T1000 (cell line): ENCODE results near the gene THSD4.

Experiments used
- DNase-seq: peaks from one replicate; lab custom pipeline; 2025; ENCODE audit warnings: mixed read lengths; lab: John Stamatoyannopoulos, UW

Gene THSD4

DNA sequence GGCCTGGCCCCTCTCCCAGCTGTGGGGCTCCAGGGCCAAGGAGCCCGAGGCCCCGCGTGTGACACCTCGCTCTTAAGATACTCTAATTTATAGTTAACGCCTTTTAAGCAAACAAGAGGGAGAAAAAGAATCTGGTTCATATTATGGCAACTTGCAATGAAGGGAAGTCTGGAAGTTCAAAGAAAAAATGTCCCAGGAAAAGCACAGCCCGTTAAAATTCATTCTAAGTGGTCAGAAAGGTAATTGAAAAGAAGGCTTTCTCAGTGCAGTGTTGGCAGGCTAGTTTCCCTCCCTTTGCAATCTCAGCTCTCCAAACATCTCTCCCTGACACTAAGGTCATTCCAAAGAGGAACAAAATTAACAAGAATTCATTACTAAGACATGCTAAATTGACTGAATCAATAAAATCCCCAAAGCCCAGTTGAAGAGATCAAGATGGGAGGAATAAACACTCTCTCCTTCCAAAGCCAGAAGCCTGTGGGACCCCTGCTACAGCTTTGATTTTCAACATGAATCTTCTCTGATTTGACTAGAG, 339.3 kb downstream of the THSD4 start:
- no peak for DNase-seq

DNA sequence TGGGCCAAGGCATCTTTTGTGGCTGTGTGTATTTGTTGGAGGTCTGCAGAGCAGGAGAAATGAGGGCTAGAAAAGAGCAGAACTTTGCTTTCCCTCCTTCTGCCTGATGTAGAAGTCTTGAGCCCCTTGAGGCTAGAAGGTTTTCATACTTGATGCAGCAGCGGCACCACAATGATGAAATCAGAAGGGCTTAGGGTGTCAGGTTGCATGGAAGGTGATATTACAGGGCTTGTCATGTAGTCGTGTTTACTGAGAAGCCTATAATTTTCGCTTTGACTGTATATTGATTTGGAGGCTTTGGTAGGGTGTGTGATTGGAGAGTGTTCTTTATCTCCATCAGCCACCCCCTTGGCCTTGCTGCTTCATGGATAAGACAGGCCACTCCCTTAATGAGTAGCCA, 339.8 kb downstream of the THSD4 start:
- DNase-seq = no peak

DNA sequence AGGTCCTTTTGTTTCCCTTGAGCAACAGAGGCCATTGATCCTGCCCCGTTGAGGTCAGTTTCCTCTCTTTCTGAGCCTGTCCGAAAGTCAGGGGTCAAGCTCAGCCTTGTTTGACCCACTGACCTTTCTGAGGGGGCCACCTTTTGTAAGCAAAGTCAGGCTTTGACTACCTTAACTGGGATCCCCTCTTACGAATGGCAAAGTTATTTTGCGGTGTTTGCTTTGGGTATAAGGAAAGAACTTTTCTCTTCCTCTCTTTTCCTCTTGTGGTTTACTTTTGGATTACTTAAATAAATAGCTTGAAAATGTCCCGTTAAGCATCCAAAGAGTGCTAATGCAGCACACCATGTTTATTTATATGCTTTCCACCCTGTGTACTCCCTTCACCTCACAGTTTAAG, 340.6 kb downstream of the THSD4 start:
- DNase-seq = no peak

DNA sequence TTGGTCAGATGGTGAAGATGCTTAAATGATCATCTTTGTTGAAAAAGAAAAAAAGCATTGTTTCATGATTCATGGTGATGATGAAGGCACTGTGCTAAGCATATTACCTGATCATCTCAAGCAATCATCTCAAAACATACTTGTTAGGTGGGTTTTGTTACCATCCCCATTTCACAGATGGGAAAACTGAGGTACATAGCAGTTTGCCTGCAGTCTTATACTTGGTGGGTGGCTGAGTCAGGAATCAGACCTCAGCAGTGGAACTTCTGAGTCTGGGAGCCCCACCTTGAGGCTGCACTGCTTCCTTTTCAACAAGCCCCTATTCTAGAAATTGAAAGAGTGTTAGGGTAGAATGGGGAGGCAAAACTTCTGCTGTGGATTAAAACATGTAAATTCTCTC, 341.1 kb downstream of the THSD4 start:
- DNase-seq = no peak

DNA sequence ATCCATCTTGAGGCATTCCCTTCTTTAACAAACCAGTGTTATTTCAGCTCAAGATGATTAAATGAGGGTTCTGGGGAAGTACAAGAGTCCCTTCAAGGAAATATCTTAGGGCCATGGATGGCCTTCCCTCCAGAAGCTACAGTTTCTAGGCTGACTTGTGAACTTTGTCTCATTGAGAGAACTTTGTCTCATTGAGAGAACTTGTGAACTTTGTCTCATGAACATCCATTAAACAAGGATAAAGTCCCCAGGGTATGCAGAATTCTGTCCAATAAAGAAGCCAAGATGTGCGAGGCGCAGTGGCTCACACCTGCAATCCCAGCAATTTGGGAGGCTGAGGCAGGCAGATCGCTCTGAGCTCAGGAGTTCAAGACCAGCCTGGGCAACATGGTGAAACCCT, 341.5 kb downstream of the THSD4 start:
- no peak for DNase-seq

DNA sequence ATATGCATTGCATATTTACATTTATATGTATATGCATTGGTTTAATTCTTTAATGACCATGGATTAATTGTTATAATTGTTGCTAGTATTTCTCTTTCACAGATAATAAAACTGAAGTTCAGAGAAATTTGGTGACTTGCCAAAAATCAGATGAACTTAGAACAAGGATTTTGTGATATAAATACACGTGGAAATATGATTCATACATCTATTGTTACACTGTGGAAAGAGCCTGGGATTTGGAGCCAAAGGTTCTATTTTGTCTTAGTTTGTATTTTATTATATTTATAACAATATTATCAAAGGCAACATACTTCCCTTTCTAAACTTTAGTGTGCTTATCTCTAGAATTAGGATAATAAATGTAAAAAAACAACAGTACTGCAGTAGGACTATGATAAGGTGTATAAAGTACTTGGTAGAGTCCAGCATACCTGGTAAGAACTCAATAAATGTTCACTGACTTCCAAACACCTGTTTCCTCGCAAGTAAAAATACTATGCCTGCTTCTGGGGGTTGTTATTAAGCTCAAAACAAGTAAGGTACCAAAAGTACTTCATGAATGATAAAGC, 342.9 kb downstream of the THSD4 start:
- DNase-seq = no peak

DNA sequence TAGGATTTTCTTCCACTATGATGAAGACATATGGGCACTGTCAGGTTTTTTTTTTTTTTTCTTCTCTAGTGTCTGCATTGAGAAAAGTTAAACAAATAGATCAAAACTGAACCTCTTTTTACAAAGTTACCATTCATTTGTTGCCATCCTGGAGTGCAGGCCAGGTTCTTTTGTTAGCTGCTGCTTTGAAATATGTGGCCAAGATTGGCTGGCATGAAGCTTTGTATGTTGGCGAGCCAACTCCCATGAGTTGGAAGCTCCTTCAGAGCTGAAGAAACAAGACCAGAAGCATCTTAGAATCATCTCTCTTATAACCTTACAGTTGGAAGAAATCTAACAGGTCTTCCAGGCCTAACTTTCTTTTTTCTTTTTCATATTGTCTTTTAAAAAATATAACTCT, 346.5 kb downstream of the THSD4 start:
- no peak for DNase-seq

DNA sequence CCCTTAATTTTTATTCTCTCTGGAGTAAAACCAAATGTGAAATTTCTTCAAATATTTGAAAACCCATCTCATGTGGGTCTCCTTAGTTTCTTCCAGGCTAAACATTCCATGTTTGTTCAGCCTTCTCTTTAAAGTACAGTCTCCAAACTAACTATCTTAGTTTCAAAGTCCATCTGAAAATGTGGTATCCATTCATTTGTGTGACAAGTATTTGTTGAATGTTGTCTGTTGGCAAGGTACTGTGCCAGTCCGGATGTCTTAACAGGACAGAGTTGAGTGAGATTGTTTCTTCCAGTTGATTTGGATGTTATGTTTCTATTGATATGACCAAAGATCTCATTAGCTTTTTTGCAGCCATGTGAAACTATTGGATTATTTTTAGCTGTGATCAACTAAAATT, 347.4 kb downstream of the THSD4 start:
- DNase-seq = no peak

DNA sequence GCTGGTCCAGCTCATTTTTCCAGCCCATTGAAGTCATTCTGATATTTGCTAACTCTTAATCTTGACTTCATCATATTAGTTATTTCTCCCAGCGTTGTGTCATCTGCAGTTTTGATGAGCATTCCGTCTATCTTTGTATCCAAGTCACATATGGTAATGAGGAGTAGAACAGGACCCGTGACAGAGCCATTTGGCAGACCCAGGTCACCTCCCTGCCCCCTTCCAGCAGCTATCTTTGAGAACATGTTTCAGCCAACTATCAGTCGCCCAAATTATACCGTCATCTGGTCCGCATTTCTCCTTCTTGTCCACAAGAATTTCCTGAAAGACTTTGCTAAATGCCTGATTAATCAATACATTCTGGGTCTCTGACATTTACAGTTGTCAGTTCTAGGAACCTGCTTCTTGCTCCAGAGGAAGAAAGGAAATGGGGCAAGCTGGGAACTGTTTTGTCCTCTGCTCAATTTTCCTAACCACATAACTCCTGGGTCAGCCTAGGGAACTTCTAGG, 347.9 kb downstream of the THSD4 start:
- DNase-seq = no peak

DNA sequence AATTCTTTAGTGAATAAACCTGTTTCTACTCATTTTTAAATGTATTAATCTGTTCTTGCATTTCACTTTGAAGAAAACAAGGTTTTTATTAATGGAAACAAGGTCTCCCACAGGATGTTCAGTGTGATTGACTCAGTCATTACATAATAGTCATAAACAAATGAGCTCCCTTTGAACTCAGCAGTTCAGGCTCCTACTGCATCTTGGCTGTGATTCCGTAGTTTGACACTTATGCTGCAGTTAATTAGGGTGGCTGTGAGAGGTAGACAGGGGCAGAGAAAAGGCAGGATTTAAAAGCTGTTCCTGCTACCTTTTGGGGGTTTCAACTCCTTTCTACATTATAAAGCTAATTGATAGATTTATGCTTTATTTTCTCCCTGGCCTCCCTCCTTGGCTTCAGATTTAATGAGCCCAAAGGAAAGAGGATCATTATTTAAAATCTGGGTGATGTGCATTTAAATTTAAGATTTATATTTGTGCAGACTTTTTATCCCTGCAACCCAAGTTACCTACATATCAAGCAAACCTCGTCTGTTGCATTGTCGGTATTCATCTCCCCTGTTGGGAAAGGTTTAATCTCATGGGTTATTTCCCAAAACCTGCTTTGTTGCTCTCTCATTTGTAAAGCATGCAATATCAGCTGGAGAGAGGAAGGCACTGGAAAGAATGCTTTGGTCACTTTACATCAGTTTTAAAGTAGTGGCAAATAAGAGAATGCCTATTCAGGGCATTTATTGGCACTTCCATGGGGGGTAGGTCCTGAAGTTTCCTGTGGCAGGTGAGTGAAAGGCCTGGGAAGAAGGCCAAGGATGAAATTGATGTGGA, 350.1 kb downstream of the THSD4 start:
- no peak for DNase-seq

DNA sequence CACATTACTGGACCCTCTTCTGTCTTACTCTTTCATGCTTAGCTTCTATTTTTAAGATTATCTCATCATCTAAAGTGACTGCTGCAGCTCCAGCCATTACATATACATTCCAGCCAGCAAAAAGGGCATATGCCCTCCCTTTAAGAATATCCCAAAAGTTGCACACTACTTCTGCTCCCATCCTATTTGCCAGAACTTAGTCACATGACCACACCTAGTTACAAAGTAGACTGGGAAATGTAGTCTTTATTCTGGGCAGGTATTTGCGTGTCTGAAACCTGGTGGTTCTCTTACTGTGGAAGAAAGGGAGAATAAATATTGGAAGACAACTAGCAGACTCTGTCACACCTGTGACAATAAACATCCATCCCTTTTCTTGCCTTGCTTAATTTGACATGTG, 353.4 kb downstream of the THSD4 start:
- DNase-seq = no peak

DNA sequence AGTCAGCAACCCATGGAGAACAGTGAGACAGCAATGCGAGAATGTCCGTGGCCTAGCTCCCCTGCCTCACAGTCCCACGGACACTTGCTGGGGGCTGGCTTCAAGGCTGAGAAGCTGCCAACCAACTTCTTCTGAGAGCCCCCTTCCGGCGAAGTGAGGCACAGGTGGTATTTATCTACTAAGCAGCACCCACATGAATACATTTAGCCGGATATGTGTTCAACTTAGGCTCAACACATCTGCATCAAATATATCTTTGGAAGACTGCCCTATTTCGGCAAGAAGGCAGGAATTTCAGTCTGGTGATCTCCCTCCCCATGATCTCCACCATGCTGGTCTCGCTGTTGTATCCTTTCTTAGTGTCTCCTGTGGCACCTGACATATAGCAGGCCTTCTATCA, 354.1 kb downstream of the THSD4 start:
- DNase-seq = no peak

DNA sequence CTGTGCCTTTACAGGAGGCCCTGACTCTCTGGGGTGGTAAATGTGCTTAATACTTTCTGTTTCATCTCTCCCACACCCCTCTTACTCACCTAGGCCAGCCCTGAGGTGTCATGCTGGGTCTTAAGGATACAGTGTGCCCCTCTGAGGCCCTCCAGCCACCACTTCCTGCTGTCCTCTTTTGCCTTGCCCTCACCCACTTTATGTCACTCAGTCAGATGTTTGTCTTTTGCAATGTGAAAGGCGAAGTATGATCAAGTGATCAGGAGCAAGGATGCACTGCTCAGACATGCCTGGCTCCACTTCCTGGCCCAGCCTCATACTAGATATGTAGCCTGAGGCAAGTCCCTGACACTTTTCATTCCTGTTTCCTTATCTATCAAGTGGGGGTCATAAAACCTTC, 356.1 kb downstream of the THSD4 start:
- DNase-seq = no peak

DNA sequence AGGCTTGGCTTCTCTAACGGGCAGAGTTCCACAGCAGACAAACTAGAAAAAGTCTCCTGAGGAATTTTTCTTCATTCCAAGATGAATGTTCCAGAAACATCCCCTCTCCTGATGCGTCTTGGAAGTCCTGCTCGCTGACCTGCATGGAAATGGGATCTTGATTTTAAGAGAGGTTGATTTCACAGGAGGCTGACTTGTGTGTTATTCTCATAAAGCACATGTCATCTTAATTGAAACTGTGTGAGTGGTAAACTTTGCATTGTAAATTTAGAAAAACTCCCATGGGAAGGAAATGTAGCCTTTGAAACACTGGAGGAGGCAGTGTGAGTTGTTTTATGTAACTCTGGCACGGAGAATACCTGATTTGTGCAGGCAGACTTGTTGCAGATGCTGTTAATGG, 357.3 kb downstream of the THSD4 start:
- DNase-seq = no peak

DNA sequence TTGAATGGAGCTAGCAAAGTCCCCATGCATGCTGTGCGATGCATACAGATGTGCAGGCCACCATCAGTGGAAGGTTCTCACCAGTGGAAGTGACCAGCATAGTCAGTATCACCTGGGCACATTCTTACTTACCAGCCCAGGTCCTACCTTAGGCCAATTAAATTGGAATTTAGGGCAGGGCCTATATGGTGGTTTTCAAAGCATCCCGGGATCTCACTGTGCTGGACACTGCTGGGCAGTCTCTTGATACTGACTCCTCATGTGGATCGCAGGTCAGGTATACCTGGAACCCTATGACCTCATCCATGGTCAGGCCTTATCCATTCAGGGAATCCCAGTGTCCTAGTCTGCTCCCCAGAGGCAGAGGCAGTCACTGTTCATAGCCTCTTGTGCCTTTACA, 358.5 kb downstream of the THSD4 start:
- DNase-seq = no peak

DNA sequence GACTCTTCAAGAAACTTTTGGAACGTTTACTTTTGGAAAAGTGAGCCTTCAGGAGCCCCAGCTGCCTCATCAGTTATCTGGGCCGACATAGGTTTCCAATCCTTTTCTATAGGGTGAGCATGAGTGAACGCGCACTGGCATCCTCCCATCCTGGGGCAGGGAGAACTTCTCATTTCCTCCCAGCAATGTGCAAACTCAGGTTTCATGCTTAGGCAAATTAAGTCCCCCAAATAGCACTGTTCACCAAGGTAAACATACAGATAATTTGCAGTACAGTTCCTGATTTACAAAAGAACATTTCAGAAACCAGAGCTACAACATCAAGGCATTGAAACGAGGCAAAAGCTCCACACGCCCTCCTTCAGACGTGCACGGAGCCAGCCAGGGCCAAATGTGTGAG, 361.6 kb downstream of the THSD4 start:
- no peak for DNase-seq

DNA sequence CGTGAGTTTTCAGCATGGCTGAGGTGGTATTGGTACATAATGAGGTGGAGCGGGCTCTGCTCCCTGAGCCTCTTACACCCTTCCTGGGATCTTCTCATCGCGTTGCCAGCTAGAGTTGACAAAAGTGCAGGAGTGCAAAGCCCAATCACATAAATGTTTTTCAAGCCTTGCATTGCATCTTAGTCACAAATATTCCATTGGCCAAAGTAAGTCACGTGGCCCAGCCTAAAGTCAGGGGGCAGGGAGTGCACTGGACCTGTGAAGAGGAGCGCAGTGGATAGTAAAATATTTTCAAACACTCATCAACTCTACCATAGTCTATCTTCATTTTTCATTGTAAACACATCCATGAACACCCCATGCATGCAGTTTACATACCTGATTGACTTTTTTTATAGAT, 365.3 kb downstream of the THSD4 start:
- no peak for DNase-seq

DNA sequence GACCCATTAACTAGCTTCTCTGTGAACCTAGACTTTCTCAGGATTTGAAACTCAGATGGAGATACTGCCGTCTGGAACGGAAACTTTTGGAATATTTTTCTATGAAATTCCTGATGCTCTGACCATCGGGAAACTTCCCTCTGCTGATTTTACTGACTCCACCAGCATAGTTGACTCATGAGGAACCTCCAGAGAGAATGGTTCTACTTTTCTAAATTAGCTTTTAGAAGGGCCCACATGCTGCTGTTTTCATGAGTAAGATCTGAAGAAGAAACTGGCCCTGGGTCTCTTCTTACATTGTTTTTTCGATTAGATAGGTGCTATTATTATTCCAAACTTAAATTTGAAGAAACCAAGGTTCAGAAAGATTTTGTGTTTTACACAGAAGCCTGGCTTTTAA, 368.8 kb downstream of the THSD4 start:
- DNase-seq = no peak

DNA sequence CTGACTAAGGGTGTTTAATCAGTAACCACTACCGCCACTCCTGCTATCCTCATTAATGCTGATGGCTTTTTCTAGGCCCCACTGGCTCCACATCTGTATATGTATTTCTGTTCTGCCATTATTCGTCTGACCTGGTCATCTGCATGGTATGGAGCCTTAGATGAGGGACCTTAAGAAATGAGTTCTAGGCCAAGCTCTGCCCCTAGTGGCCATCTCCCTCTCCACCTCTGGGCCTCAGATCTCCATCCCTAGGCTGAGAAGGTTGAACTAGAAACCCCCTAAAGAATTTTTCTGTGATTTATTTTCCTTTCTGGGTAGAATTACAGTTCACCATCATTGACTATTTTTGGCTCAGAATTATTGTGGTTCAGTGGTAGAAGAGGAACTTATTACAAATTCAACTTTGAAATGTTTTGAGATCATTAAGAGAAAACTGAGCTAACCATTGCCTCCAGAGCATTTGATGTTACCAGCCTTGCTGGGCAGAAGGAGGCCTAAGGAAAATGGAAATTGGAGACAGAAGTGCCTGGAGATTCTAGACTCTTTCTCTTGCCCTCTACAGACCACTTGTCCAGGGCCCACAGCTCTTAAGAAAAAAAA, 369.9 kb downstream of the THSD4 start:
- DNase-seq = no peak

DNA sequence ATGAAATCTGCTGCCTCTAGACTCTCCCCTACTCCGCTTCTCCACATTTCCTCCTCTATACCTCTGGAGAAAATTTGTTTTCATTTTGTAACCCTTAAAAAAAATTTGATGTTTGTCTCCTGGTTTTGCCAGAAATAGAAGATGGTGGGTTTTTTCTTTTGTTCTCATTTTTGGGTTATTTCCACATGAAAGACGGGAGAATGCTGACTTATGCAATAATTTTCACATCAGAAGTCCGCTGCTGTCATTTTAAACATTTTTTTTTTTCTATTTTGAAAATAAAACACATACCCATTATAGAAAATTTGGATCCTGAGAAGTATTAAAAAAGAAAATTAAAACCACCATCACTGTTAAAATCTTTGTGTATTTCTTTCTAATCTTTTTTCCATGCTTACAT, 374.3 kb downstream of the THSD4 start:
- DNase-seq = no peak

DNA sequence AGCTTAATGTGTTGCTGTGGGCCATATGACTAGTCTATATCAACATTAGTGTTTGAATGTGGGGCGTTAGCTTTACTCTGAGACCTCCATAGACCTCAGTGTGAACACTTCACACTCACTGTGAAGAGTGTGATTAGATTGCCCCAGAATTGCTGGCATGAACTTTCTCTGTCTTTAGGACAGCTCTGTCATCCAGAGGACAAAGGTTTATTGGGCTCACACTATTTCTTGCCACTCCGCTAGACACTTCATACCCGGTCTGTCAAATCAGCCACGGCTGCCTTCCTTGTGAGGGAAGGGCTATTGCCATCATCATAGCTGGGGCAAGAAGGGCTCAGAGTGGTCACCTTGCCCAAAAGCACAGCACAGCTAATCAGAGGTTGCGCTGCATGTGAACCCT, 378.3 kb downstream of the THSD4 start:
- no peak for DNase-seq

DNA sequence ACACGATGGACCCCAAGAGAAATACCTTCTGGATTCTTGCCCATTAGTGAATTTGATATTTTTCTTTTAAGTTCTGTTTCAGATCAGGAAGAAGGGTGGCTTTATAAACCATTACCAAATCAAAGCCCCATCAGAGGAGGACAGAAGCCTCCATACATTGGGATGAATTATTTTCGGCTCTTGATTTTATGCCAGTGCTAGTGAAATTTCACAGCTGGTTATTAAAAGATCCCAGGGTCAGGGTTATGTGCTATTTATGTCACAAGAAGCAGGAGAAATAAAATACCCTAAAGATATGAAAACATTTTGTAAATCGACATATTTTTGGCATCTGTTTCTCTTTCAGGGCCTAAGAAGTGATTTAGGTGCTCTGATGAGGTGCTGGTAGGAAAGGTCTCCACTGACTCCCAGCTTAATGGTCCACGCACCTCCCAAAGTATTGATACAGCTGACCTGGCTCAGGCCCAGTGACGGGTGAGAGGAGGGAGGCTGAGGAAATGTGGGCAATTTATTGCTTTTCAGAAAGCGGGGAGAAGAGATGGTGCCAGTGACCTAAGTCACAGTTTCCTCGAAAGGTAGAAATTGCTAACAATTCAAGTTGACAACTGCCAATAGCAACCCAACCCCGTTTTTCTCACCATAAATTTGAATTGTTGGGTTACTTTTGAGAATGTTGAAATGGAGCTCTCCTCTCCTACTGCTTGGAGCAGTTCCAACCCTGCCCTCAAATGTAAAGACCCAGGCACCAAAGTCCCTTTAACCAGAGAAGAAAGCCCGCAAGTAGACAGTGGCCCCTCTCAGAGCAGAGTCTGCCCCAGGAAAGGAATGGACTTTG, 379.5 kb downstream of the THSD4 start:
- no peak for DNase-seq
